Loucy (cell line): ENCODE data around the gene DAP.

Source experiments
- EZH2phosphoT487 ChIP-seq: fragments of 200-600 bp; IDR thresholded peaks from 2 replicates; pipeline ENCODE4 v1.6.1; 2018; ENCODE audit warnings: antibody characterized with exemption, mild to moderate bottlenecking, moderate library complexity, borderline replicate concordance
- TF ChIP-seq, protein P1 (sequence below): fragments of 200-600 bp; sonication (generic); conservative IDR thresholded peaks from 2 replicates; pipeline ENCODE4 v1.5.1; 2014; ENCODE audit warnings: mild to moderate bottlenecking, antibody characterized with exemption, low read length

DNA sequence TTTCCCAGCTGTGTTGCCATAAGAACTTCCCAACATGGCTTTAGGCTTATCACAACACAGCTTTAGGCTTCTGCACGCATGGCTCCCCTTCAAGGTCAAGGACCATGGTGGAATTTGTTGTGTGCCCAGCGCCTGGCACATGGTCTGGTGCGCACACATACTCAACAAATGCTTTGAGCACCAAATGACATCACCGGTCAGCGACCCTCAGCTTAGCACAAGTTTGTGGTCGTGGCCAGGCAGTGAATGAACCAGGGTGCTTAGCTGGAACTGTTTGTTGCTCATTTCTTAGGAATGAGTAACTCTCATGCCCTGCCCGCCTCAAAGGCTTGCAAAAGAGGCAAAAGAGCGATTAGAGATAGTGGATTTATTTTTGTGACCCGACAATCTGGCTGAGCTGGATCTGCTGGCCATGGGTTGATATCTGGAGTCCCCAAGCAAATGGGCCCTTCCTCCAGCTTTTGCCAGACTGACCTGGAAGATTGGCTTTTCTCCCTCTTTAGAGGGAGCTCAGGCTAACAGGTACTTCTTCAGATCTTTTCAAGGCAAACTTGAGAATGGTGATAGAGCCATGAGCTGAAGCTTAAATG lies 58.9 kb downstream of the DAP start:
- TF ChIP-seq, protein P1, sequence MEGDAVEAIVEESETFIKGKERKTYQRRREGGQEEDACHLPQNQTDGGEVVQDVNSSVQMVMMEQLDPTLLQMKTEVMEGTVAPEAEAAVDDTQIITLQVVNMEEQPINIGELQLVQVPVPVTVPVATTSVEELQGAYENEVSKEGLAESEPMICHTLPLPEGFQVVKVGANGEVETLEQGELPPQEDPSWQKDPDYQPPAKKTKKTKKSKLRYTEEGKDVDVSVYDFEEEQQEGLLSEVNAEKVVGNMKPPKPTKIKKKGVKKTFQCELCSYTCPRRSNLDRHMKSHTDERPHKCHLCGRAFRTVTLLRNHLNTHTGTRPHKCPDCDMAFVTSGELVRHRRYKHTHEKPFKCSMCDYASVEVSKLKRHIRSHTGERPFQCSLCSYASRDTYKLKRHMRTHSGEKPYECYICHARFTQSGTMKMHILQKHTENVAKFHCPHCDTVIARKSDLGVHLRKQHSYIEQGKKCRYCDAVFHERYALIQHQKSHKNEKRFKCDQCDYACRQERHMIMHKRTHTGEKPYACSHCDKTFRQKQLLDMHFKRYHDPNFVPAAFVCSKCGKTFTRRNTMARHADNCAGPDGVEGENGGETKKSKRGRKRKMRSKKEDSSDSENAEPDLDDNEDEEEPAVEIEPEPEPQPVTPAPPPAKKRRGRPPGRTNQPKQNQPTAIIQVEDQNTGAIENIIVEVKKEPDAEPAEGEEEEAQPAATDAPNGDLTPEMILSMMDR: no peak
- TF ChIP-seq EZH2phosphoT487: no peak
